Uterus (tissue), 4 donors: ENCODE results near the gene BICDL1. TPM values are rescaled to one million over a fixed set of nuclear protein-coding genes. Genes with fewer than 3 reads are reported as not detected.

Experiments
- DNase-seq, 2 donors: peaks; one replicate each; pipeline ENCODE4 v3.0.0-alpha.2; 2019 to 2020
- H3K27ac ChIP-seq, 2 donors: fragments of 200-600 bp; sonication (generic); 1 replicate in 1 of 2; 2 replicates in 1 of 2; pipeline ENCODE4 v1.5.1; 2016 to 2018
- H3K27me3 ChIP-seq, 2 donors: fragments of 200-600 bp; sonication (generic); one replicate each; pipeline ENCODE4 v1.5.1; 2018 to 2019; ENCODE audit warnings: control low read depth in 1 of 2
- H3K36me3 ChIP-seq, 2 donors: fragments of 200-600 bp; sonication (generic); one replicate each; pipeline ENCODE4 v1.5.1; 2019; ENCODE audit warnings: control low read depth in 1 of 2
- H3K4me1 ChIP-seq, 2 donors: fragments of 200-600 bp; sonication (generic); one replicate each; pipeline ENCODE4 v1.5.1; 2018 to 2019; ENCODE audit warnings: control low read depth in 1 of 2
- H3K4me3 ChIP-seq, 2 donors: fragments of 200-600 bp; sonication (generic); 1 replicate in 1 of 2; 2 replicates in 1 of 2; pipeline ENCODE4 v1.5.1; 2018 to 2019; ENCODE audit warnings: mild to moderate bottlenecking in 1 of 2
- H3K9me3 ChIP-seq, 2 donors: fragments of 200-600 bp; sonication (generic); one replicate each; pipeline ENCODE4 v1.5.1; 2019; ENCODE audit warnings: control low read depth in 1 of 2
- POLR2A ChIP-seq, 2 donors: fragments of 450-650 bp; IDR thresholded peaks; one replicate each; pipeline ENCODE4 v1.6.1; 2016; ENCODE audit warnings: antibody characterized with exemption in 2 of 2, mild to moderate bottlenecking in 1 of 2, moderate library complexity in 1 of 2
- intact Hi-C: fragments of 100-400 bp; cut with DNase I; formaldehyde crosslinking; loops from one replicate; pipeline ENCODE4 v1.15.1; 2023; ENCODE audit warnings: low total_unique reads
- total RNA-seq, 4 donors: library from RNA; depleted of rRNA in 3 of 4; stranded (reverse); fragments of >200 nt in 3 of 4; gene quantifications; one replicate each; pipeline versions ENCODE4 v1.1.0 to v1.2.4, GENCODE V29; 2014 to 2023
- TF ChIP-seq, protein P1 (sequence below), 4 experiments: fragments of 200-600 bp in 2 of 4; fragments of 450-650 bp in 2 of 4; sonication (generic) in 2 of 4; IDR thresholded peaks; one replicate each; pipeline ENCODE4 v1.5.1; 2016 to 2019; ENCODE audit warnings: antibody characterized with exemption in 4 of 4, mild to moderate bottlenecking in 2 of 4, moderate library complexity in 1 of 4
- donor health status: DM: yes; HTN: yes; CAD: no.

BICDL1 gene
- total RNA-seq, 4 donors from 2014 or later: 1.8 to 2.2 TPM; not detected in 2

DNA sequence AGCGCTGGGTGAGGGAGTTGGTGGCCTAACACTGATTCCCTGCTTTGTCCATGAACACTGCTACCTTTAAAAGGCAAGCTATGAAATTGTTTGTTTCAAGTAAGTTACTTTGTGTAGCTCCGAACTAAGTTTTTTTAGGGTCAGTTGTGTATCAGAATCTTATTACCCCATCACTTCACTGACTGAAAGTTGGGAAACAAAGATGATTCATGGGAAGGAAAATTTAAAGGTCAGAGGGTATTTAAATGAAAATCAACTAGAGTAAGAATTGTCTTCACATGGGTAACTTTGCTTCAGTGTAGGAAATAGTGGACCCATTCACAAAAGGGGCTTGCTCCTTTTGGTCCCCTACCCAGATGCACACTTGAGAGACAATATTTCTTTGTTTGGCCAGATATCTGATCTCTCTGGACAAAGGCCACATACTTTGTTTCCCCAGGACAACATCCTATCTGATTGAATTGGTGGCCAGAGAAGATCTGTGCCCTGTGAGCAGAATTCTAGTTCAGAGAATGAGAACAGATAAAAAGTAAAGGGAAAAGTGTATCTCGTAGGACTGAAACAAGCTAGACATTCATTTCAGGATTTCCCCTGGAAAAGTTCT, 74.0 kb downstream of the BICDL1 start:
- no peaks in the 10 kb centered on the region for H3K36me3 ChIP-seq
- H3K4me1 ChIP-seq: no peaks in the 10 kb centered on the region
- no peak for DNase-seq
- intact Hi-C loops: no loop called here
- no peak overlapping the region for H3K4me3 ChIP-seq
- H3K27ac ChIP-seq: no peak overlapping the region
- no peak for TF ChIP-seq POLR2A (IDR thresholded peaks at IDR 0.05)
- TF ChIP-seq, protein P1, sequence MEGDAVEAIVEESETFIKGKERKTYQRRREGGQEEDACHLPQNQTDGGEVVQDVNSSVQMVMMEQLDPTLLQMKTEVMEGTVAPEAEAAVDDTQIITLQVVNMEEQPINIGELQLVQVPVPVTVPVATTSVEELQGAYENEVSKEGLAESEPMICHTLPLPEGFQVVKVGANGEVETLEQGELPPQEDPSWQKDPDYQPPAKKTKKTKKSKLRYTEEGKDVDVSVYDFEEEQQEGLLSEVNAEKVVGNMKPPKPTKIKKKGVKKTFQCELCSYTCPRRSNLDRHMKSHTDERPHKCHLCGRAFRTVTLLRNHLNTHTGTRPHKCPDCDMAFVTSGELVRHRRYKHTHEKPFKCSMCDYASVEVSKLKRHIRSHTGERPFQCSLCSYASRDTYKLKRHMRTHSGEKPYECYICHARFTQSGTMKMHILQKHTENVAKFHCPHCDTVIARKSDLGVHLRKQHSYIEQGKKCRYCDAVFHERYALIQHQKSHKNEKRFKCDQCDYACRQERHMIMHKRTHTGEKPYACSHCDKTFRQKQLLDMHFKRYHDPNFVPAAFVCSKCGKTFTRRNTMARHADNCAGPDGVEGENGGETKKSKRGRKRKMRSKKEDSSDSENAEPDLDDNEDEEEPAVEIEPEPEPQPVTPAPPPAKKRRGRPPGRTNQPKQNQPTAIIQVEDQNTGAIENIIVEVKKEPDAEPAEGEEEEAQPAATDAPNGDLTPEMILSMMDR (IDR thresholded peaks at IDR 0.05): no peak
- no peaks in the 10 kb centered on the region for H3K27me3 ChIP-seq
- H3K9me3 ChIP-seq: no peaks in the 10 kb centered on the region

DNA sequence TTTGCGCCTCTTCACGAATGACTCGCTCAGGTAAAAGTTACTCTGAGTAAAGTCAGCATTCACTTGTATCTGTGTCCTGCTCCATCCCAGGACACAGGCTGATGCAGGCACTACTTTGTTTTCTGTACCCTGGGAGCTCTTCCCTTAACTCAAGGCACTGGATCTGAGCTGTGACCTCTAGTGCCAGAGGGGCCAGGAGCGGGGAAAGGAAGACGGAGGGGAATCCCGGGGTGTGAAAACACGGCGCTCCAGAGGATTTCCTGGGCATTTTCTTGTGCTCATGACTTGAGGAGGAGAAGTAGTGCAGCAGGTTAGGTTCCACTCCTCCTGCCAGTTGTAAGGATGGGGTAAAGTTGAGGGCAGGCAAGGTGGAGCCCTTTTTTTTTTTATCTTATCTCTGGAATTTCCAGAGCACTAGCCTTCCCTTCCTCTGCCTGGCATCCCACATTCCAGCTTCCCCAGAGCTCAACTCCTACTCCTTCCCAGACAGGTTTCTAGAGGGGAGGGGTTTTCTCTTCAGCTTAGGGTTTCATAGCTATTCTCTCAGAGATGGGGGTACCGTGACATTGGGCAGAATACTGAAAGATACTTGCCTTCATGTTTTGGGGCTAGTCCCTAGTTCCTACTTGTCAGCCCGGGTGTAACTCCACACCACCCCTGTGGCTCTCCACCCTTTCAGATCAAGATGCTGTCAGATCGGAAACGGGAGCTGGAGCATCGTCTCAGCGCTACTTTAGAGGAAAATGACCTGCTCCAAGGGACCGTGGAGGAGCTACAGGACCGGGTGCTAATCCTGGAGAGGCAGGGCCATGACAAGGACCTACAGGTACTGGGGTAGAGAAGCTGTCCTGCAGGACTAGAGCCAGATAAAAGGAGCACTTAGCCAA, 75.3 kb downstream of the BICDL1 start:
- no peak for DNase-seq
- H3K27ac ChIP-seq: no peak overlapping the region
- H3K36me3 ChIP-seq: no peaks in the 10 kb centered on the region
- H3K9me3 ChIP-seq: no peaks in the 10 kb centered on the region
- H3K4me1 ChIP-seq: no peaks in the 10 kb centered on the region
- TF ChIP-seq, protein P1 (IDR thresholded peaks at IDR 0.05): no peak
- TF ChIP-seq POLR2A (IDR thresholded peaks at IDR 0.05): no peak
- intact Hi-C loops: no loop called here
- H3K4me3 ChIP-seq: no peak overlapping the region
- H3K27me3 ChIP-seq: no peaks in the 10 kb centered on the region

DNA sequence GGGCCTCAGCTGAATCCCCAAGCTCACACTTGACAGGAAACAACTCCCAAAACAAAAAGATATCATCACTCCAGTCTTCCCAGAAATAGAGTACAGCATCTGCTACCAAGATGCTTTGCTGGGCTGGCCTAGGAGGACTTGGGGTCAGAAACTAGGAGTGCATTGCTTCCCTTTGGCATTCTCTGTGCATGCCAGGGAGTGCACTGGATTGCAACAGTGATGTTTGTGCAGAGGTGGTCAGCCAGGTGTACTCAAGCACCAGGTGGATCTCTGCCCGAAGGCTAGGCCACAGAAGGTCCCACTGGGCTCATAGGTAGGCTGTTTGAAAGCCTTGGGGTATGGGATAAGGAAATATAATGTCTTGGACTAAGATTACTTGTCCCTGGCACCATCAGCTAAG, 76.4 kb downstream of the BICDL1 start:
- Histone ChIP-seq H3K9me3 (no peaks in the 10 kb centered on the region), H3K4me3 (no peak overlapping the region), H3K4me1 (no peaks in the 10 kb centered on the region), H3K27me3 (no peaks in the 10 kb centered on the region), H3K36me3 (no peaks in the 10 kb centered on the region), H3K27ac (no peak overlapping the region)
- intact Hi-C loops: no loop called here
- no peak for DNase-seq
- no peak for TF ChIP-seq POLR2A (IDR thresholded peaks at IDR 0.05)
- TF ChIP-seq, protein P1 (IDR thresholded peaks at IDR 0.05): no peak

DNA sequence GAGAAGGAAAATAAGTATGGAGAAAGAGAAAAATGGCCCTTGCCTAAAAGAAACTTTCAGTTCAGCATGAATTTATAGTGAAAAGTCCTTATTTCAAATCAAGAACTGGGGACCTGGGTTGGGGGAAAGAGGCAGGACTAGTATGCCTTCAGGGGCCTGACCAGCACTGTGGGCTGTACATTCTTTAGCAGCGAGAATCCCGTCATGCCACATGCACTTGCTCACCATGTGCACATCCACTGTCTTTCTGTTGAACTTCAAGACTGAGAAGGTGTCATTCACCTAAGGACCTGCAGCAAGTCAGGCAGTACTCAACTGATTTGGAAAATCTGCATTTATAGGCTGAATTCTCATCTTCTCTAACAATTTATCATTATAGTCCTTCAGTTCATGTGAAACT, 77.3 kb downstream of the BICDL1 start:
- TF ChIP-seq POLR2A (IDR thresholded peaks at IDR 0.05): no peak
- no peak overlapping the region for H3K4me3 ChIP-seq
- no peaks in the 10 kb centered on the region for H3K9me3 ChIP-seq
- H3K4me1 ChIP-seq: no peaks in the 10 kb centered on the region
- no peak for DNase-seq
- intact Hi-C loops: no loop called here
- no peak overlapping the region for H3K27ac ChIP-seq
- no peaks in the 10 kb centered on the region for H3K27me3 ChIP-seq
- no peaks in the 10 kb centered on the region for H3K36me3 ChIP-seq

DNA sequence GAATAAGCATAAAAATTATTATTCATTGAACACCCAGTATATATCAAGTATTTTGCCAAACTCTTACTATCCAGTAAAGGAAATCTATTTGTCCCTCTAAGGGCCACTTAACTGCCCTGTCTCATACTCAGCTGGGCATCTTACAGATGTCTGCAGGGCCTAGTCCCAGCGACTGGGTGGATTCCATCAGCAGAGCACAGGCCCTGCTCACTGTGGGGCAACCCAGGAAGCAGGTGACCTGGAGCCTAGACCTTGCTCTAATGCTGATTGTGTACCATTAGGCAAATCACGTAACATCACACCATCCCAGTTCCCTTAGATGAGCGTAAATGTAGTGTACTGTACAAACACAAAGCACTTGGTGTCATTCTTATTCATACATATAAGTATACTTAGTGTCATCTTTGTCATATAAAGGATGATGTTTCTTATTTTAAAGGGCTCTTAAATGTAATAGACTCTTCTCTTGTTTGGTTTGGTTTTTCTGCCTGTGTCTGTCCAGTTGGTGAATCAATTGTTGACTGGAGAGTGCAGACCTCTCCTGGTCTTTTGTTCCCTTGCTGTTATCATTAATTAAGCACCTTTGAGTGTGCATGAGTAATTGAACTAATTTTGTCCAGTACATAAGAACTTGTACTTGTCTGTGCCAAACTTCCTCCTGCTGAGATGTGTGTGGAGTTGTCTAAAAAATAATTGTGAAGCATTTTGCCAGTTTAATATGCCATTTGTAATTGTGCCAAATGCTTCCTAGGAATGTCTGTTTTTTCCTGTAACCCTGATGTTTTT, 78.2 kb downstream of the BICDL1 start:
- Histone ChIP-seq H3K27me3 (no peaks in the 10 kb centered on the region), H3K4me1 (no peaks in the 10 kb centered on the region), H3K9me3 (no peaks in the 10 kb centered on the region), H3K27ac (no peak overlapping the region), H3K4me3 (no peak overlapping the region), H3K36me3 (no peaks in the 10 kb centered on the region)
- intact Hi-C loops: no loop called here
- no peak for DNase-seq
- TF ChIP-seq POLR2A (IDR thresholded peaks at IDR 0.05): no peak
- TF ChIP-seq, protein P1 (IDR thresholded peaks at IDR 0.05): no peak
